GM23248 (cell line): ENCODE measurements around the gene TRMT1. TPM values are rescaled to one million over a fixed set of nuclear protein-coding genes. Genes with fewer than 3 reads are reported as not detected.
"Not testable (repeated sequence)": the region's sequence is repeated elsewhere in the genome, so short reads cannot be mapped to it uniquely, and the experiment has no call there.

ENCODE experiments used
- DNase-seq: peaks from one replicate; pipeline ENCODE4 v3.0.0-alpha.2; 2015
- H2AFZ ChIP-seq: fragments of 200-600 bp; sonication (generic); 2 replicates; pipeline ENCODE4 v1.6.1; 2016; ENCODE audit warnings: antibody characterized with exemption
- H3F3A ChIP-seq: fragments of 200-600 bp; sonication (generic); 2 replicates; pipeline ENCODE4 v1.6.1; 2016; ENCODE audit warnings: mild to moderate bottlenecking, antibody characterized with exemption, mixed run types; ENCODE audit not compliant: insufficient read depth
- H3K27ac ChIP-seq: fragments of 200-600 bp; sonication (generic); 2 replicates; pipeline ENCODE4 v1.5.1; 2016; ENCODE audit warnings: mild to moderate bottlenecking
- H3K27me3 ChIP-seq: fragments of 200-600 bp; sonication (generic); replicated peaks from 2 replicates; pipeline ENCODE4 v1.6.1; 2016; ENCODE audit warnings: mild to moderate bottlenecking; ENCODE audit not compliant: insufficient read depth
- H3K36me3 ChIP-seq: fragments of 200-600 bp; sonication (generic); 2 replicates; pipeline ENCODE4 v1.6.1; 2016; ENCODE audit warnings: low read depth, mild to moderate bottlenecking
- H3K4me1 ChIP-seq: fragments of 200-600 bp; sonication (generic); 2 replicates; pipeline ENCODE4 v1.6.1; 2016; ENCODE audit warnings: mild to moderate bottlenecking; ENCODE audit not compliant: insufficient read depth
- H3K4me2 ChIP-seq: fragments of 200-600 bp; sonication (generic); one replicate; pipeline ENCODE4 v1.6.1; 2016; ENCODE audit warnings: mild to moderate bottlenecking; ENCODE audit not compliant: unreplicated experiment
- H3K4me3 ChIP-seq: fragments of 200-600 bp; sonication (generic); 2 replicates; pipeline ENCODE4 v1.5.1; 2016; ENCODE audit warnings: mild to moderate bottlenecking
- H3K79me2 ChIP-seq: fragments of 200-600 bp; sonication (generic); 2 replicates; pipeline ENCODE4 v1.6.1; 2016; ENCODE audit warnings: mild to moderate bottlenecking; ENCODE audit not compliant: insufficient read depth
- H3K9ac ChIP-seq: fragments of 200-600 bp; sonication (generic); 2 replicates; pipeline ENCODE4 v1.6.1; 2016; ENCODE audit warnings: mild to moderate bottlenecking
- H3K9me2 ChIP-seq: fragments of 200-600 bp; sonication (generic); 2 replicates; pipeline ENCODE4 v1.6.1; 2016; ENCODE audit warnings: mixed run types, mild to moderate bottlenecking, moderate library complexity; ENCODE audit not compliant: insufficient read depth
- H3K9me3 ChIP-seq: fragments of 200-600 bp; sonication (generic); one replicate; pipeline ENCODE4 v1.6.1; 2017; ENCODE audit warnings: low read depth
- H4K20me1 ChIP-seq: fragments of 200-600 bp; sonication (generic); 2 replicates; pipeline ENCODE4 v1.6.0; 2016; ENCODE audit not compliant: insufficient read depth
- EZH2 ChIP-seq: fragments of 200-600 bp; sonication (generic); IDR thresholded peaks from 2 replicates; pipeline ENCODE4 v1.6.1; 2018; ENCODE audit warnings: antibody characterized with exemption, mild to moderate bottlenecking; ENCODE audit not compliant: insufficient read depth, poor library complexity, severe bottlenecking
- EZH2phosphoT487 ChIP-seq: fragments of 200-600 bp; sonication (generic); IDR thresholded peaks from 2 replicates; pipeline ENCODE4 v1.6.1; 2018; ENCODE audit warnings: antibody characterized with exemption, moderate library complexity, mild to moderate bottlenecking, low read depth; ENCODE audit not compliant: insufficient read depth
- WGBS, 2 experiments: methylation state at CpG; one replicate each; pipeline ENCODE4 v1.1.6; 2015 to 2017; ENCODE audit warnings: low lambda C conversion rate in 2 of 2, low coverage in 1 of 2; ENCODE audit errors: missing lambda C conversion rate in 2 of 2; 5-methylcytosine and 5-hydroxymethylcytosine counted together
- in situ Hi-C: fragments of 300-500 bp; cut with MboI; formaldehyde crosslinking; loops from 2 replicates; pipeline ENCODE4 v1.15.0; 2020
- polyA plus RNA-seq: library from polyadenylated mRNA; unstranded; fragments of >200 nt; fragmentation: Nextera tagmentation; extraction: Ambion mirVana; gene quantifications from 2 replicates; pipeline ENCODE4 v1.2.1, GENCODE V29; 2016
- total RNA-seq: library from RNA; depleted of rRNA; stranded (reverse); fragments of >200 nt; shearing (Covaris generic); gene quantifications from 2 replicates; pipeline ENCODE4 v1.2.3, GENCODE V29; 2014

Gene TRMT1
- total and polyA plus RNA-seq, 2 experiments from 2014 or later = 30.4 to 31.8 TPM

- no peaks in the 10 kb centered on the region for H3K9me2 ChIP-seq
- peak within 1 kb of the TSS; percentile 96 for H3K4me3 ChIP-seq
- peak within 1 kb of the TSS; percentile 99 for H3K9ac ChIP-seq
- H3K4me2 ChIP-seq = peak within 1 kb of the TSS; percentile 89
- peak; percentile 98 for DNase-seq
- H3K27me3 ChIP-seq = no peaks in the 10 kb centered on the region
- H2AFZ ChIP-seq = peak within 1 kb of the TSS; percentile 75
- peak within 1 kb of the TSS; percentile 93 for H3K27ac ChIP-seq
- in situ Hi-C loops = no loop called here
- 1 to 2% methylated on average over 37 to 40 of the region's 51 CpGs for WGBS, 2 experiments
- no peaks in the 10 kb centered on the region for H4K20me1 ChIP-seq
- peaks cover 28% of the 10 kb centered on the region for H3F3A ChIP-seq
- 0 out of 2 replicates have a peak, but pooled peaks cover 15% of the 10 kb centered on the region for H3K4me1 ChIP-seq
- no peaks in the 10 kb centered on the region; the same call in 1 of the 2 replicates for H3K36me3 ChIP-seq
- TF ChIP-seq EZH2phosphoT487 (no peak), EZH2 (no peak)
- H3K79me2 ChIP-seq = peaks cover 65% of the 10 kb centered on the region
- no peaks in the 10 kb centered on the region for H3K9me3 ChIP-seq
Measured at GRCh38 chr19:13150187-13150930, 33.8 kb upstream of the TRMT1 start, which contains the start of the genes IER2 and STX10. Gene IER2 (plus strand): TSS chr19:13150411. CDS start chr19:13153187, 2,776 bp downstream. Gene STX10 (minus strand): TSS chr19:13150375. CDS start chr19:13150173, 202 bp downstream.

- Histone ChIP-seq H3K4me2 (peak overlapping the region; percentile 89), H4K20me1 (no peaks in the 10 kb centered on the region), H2AFZ (peak overlapping the region; percentile 75), H3K79me2 (peaks cover 61% of the 10 kb centered on the region), H3K9me2 (no peaks in the 10 kb centered on the region), H3K36me3 (peaks cover 2% of the 10 kb centered on the region; the same call in 1 of the 2 replicates), H3K27me3 (no peaks in the 10 kb centered on the region), H3K4me3 (peak overlapping the region; percentile 96), H3K4me1 (0 out of 2 replicates have a peak, but pooled peaks cover 15% of the 10 kb centered on the region), H3F3A (peaks cover 23% of the 10 kb centered on the region), H3K9me3 (no peaks in the 10 kb centered on the region), H3K27ac (peak overlapping the region; percentile 93), H3K9ac (peak overlapping the region; percentile 99)
- TF ChIP-seq EZH2phosphoT487 = no peak
- TF ChIP-seq EZH2 = no peak
- DNase-seq = peak; percentile 85
- WGBS, 2 experiments = 1 to 2% methylated on average over 34 to 45 of the region's 46 CpGs
- in situ Hi-C loops = no loop called here
Measured at GRCh38 chr19:13149628-13150186, 33.2 kb upstream of the TRMT1 start.

DNA sequence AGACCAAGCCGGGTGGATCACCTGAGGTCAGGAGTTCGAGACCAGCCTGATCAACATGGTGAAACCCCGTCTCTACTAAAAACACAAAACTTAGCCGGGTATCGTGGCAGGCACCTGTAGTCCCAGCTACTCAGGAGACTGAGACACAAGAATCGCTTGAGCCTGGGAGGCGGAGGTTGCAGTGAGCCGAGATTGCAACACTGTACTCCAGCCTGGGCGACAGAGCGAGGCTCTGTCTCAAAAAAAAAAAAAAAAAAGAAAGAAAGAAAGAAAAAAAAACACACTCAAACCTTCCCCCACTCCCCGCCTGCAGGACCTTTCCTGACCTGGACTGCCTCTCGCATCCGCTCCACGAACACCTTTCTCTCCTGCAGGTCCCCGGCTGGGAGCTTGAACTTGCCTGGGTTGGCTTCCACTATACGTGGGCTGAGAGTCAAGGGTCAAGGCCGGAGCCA, 32.7 kb upstream of the TRMT1 start:
- peaks cover 21% of the 10 kb centered on the region for H3F3A ChIP-seq
- H3K79me2 ChIP-seq = peaks cover 61% of the 10 kb centered on the region
- H3K27ac ChIP-seq = peak overlapping the region; percentile 93; the same call in 1 of the 2 replicates
- DNase-seq = peak; percentile 30
- H3K9me2 ChIP-seq, H3K9me3 ChIP-seq, H3K36me3 ChIP-seq, in situ Hi-C loops, H4K20me1 ChIP-seq, H3K27me3 ChIP-seq: not testable (repeated sequence)
- peak overlapping the region; percentile 99 for H3K9ac ChIP-seq
- H2AFZ ChIP-seq = peak overlapping the region; percentile 75
- 0 out of 2 replicates have a peak, but pooled peaks cover 15% of the 10 kb centered on the region for H3K4me1 ChIP-seq
- peak overlapping the region; percentile 89 for H3K4me2 ChIP-seq
- 22 to 23% methylated on average over 17 of the region's 17 CpGs for WGBS, 2 experiments
- peak overlapping the region; percentile 96 for H3K4me3 ChIP-seq

DNA sequence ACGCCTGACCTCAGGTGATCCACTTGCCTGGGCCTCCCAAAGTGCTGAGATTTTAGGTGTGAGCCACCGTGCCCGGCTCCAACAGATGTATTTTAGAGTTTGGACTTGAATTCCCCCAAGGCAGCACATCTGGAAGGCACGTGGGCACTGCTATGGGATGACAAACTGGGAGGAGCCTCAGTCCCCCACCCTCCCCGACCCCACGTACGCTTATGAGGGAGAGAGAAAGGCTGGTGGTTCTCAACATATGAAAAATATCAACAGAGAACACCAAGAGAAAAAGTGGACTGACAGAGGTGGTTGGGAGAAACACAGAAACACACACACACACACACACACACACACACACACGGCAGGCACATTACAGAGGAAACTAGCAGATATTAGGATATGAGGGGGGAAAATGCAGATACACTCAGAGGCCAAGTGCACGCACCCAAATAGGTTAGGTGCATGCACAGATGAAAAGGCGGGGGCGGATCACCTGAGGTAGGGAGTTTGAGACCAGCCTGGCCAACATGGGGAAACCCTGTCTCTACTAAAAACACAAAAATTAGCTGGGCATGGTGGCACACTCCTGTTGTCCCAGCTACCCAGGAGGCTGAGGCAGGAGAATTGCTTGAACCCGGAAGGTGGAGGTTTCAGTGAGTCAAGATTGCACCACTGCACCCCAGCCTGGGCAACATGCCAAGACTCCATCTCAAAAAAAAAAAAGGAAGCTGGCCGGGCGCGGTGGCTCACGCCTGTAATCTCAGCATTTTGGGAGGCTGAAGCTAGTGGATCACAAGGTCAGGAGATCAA, 30.4 kb upstream of the TRMT1 start:
- H3K4me3 ChIP-seq = no peak overlapping the region
- WGBS, 2 experiments = 26 to 31% methylated on average over 16 of the region's 16 CpGs
- DNase-seq = peak; percentile 59
- H2AFZ ChIP-seq = no peak overlapping the region
- H3K79me2 ChIP-seq = peaks cover 46% of the 10 kb centered on the region
- H3K9me3 ChIP-seq = no peaks in the 10 kb centered on the region
- no peak overlapping the region for H3K9ac ChIP-seq
- H3K4me1 ChIP-seq = peaks cover 26% of the 10 kb centered on the region
- in situ Hi-C loops = no loop called here
- peak overlapping the region; percentile 28; the same call in 1 of the 2 replicates for H3K27ac ChIP-seq
- no peaks in the 10 kb centered on the region for H3K27me3 ChIP-seq
- no peaks in the 10 kb centered on the region for H3K9me2 ChIP-seq
- TF ChIP-seq EZH2phosphoT487 = no peak
- TF ChIP-seq EZH2 = no peak
- no peaks in the 10 kb centered on the region for H4K20me1 ChIP-seq
- H3F3A ChIP-seq = peaks cover 32% of the 10 kb centered on the region
- H3K4me2 ChIP-seq = no peak overlapping the region
- H3K36me3 ChIP-seq = peaks cover 6% of the 10 kb centered on the region; the same call in 1 of the 2 replicates
